HepG2 (cell line): ENCODE results near the gene ALDH7A1. TPM values are rescaled to one million over a fixed set of nuclear protein-coding genes. Genes with fewer than 3 reads are reported as not detected.
A peak's percentile ranks its signal among the peaks of the same experiment; 100 is the strongest.

Experiments
- ATAC-seq: fragments of 200-7000 bp; cut with Tn5 transposase; 3 replicates; pipeline ENCODE4 v1.9.1; 2020; ENCODE audit warnings: mild to moderate bottlenecking, moderate library complexity
- BruUV-seq: library from RNA; stranded (reverse); fragments of 400-500 nt; replicated peaks from 2 replicates; lab custom pipeline; 2021; lab: Mats Ljungman, UMichigan
- CTCF ChIA-PET: fragments of 300-600 bp; formaldehyde crosslinking; extraction: SDS; loops from one replicate; lab custom pipeline; 2021; ENCODE audit warnings: low total read pairs, inconsistent platforms, low intra/inter-chr PET ratio; lab: Yijun Ruan, JAX
- POLR2A ChIA-PET: fragments of 350-600 bp; sonication (Branson Sonifier 250); formaldehyde crosslinking; loops from one replicate; lab custom pipeline; 2020; ENCODE audit warnings: antibody characterized with exemption, inconsistent platforms; lab: Yijun Ruan, JAX
- DNase-seq: peaks from one replicate; pipeline ENCODE4 v3.0.0-alpha.2; 2015; ENCODE audit warnings: low spot score
- FAIRE-seq: peaks from 3 replicates; lab custom pipeline; 2011; peaks lifted over from hg19 to GRCh38; lab: Jason Lieb, UNC
- H2AFZ ChIP-seq: one replicate; pipeline ENCODE4 v1.6.1; 2011; ENCODE audit warnings: low read length, inconsistent platforms
- H3K27ac ChIP-seq: fragments of 300-600 bp; 3 replicates; pipeline ENCODE4 v1.8.0; 2011; ENCODE audit warnings: mixed run types, mild to moderate bottlenecking, mixed read lengths, low read length, inconsistent platforms; ENCODE audit not compliant: insufficient read depth; ENCODE audit errors: extremely low read length
- H3K27me3 ChIP-seq, 2 experiments: fragments of 200-600 bp in 1 of 2; 2 replicates in 1 of 2; 3 replicates in 1 of 2; pipeline versions ENCODE4 v1.6.0 to v1.8.0; 2011; ENCODE audit warnings: low read length in 2 of 2, mild to moderate bottlenecking in 2 of 2, moderate library complexity in 2 of 2, inconsistent platforms in 1 of 2; ENCODE audit not compliant: insufficient read depth in 2 of 2, control insufficient read depth in 1 of 2
- H3K36me3 ChIP-seq, 2 experiments: fragments of 200-600 bp in 1 of 2; replicated peaks in 1 of 2; 2 replicates in 1 of 2; 3 replicates in 1 of 2; pipeline versions ENCODE4 v1.5.1 to v1.8.0; 2011; ENCODE audit warnings: low read length in 2 of 2, inconsistent platforms in 1 of 2; ENCODE audit not compliant: insufficient read depth in 2 of 2, control insufficient read depth in 1 of 2
- H3K4me1 ChIP-seq: 2 replicates; pipeline ENCODE4 v1.5.1; 2012; ENCODE audit warnings: low read length, inconsistent platforms; ENCODE audit not compliant: insufficient read depth
- H3K4me2 ChIP-seq: 2 replicates; pipeline ENCODE4 v1.6.0; 2011; ENCODE audit warnings: low read depth, low read length, inconsistent platforms
- H3K4me3 ChIP-seq, 3 experiments: fragments of 200-600 bp in 1 of 3; sonication (generic), shearing (Covaris generic) in 1 of 3; replicated peaks in 1 of 3; 2 replicates each; pipeline ENCODE4 v1.5.1; 2011 to 2016; ENCODE audit warnings: low read length in 3 of 3, inconsistent platforms in 2 of 3, low read depth in 2 of 3, mild to moderate bottlenecking in 2 of 3, control low read depth in 1 of 3, mixed read lengths in 1 of 3; ENCODE audit not compliant: insufficient read depth in 1 of 3
- H3K79me2 ChIP-seq: one replicate; pipeline ENCODE4 v1.6.1; 2011; ENCODE audit warnings: low read length, inconsistent platforms; ENCODE audit not compliant: insufficient read depth
- H3K9ac ChIP-seq: 2 replicates; pipeline ENCODE4 v1.6.0; 2011; ENCODE audit warnings: mild to moderate bottlenecking, low read depth, low read length, inconsistent platforms; ENCODE audit not compliant: insufficient read depth
- H3K9me3 ChIP-seq: 2 replicates; pipeline ENCODE4 v1.5.1; 2012; ENCODE audit warnings: mild to moderate bottlenecking, low read length
- H4K20me1 ChIP-seq: 2 replicates; pipeline ENCODE4 v1.6.0; 2011; ENCODE audit warnings: inconsistent platforms, mild to moderate bottlenecking, low read length, moderate library complexity; ENCODE audit not compliant: insufficient read depth
- ATF3 ChIP-seq: sonication (generic); formaldehyde crosslinking; IDR thresholded peaks from 2 replicates; pipeline ENCODE4 v1.4.0; 2020; ENCODE audit warnings: missing genetic modification reagents
- BHLHE40 ChIP-seq: IDR thresholded peaks from 2 replicates; pipeline ENCODE4 v1.6.1; 2011; ENCODE audit warnings: low read length, improper control_type of control experiment
- CSRNP1 ChIP-seq: sonication (generic); formaldehyde crosslinking; IDR thresholded peaks from 2 replicates; pipeline ENCODE4 v1.8.1; 2023; ENCODE audit warnings: mild to moderate bottlenecking, missing genetic modification reagents
- DZIP1 ChIP-seq: sonication (generic); formaldehyde crosslinking; IDR thresholded peaks from 2 replicates; pipeline ENCODE4 v1.5.0; 2020; ENCODE audit warnings: mild to moderate bottlenecking, missing genetic modification reagents
- KDM4B ChIP-seq: sonication (generic); formaldehyde crosslinking; IDR thresholded peaks from 2 replicates; pipeline ENCODE4 v1.4.0; 2020; ENCODE audit warnings: missing genetic modification reagents
- MIXL1 ChIP-seq: IDR thresholded peaks from 2 replicates; pipeline ENCODE4 v1.6.1; 2016
- MYC ChIP-seq: sonication (generic); formaldehyde crosslinking; IDR thresholded peaks from 2 replicates; pipeline ENCODE4 v1.9.0; 2021; ENCODE audit warnings: missing genetic modification reagents, borderline replicate concordance
- PAWR ChIP-seq: sonication (generic); formaldehyde crosslinking; IDR thresholded peaks from 2 replicates; pipeline ENCODE4 v1.4.0; 2020; ENCODE audit warnings: missing genetic modification reagents, mild to moderate bottlenecking, borderline replicate concordance
- SAFB2 ChIP-seq: sonication (generic); formaldehyde crosslinking; IDR thresholded peaks from 2 replicates; pipeline ENCODE4 v1.5.1; 2020; ENCODE audit warnings: missing genetic modification reagents, low read depth, mild to moderate bottlenecking, borderline replicate concordance
- TCF12 ChIP-seq, 2 experiments: fragments of 450-650 bp in 1 of 2; sonication (generic) in 1 of 2; formaldehyde crosslinking in 1 of 2; IDR thresholded peaks; 2 replicates each; pipeline versions ENCODE4 v1.6.1 to v1.8.0; 2017 to 2022; ENCODE audit warnings: antibody characterized with exemption in 1 of 2, mild to moderate bottlenecking in 1 of 2, missing genetic modification reagents in 1 of 2, moderate library complexity in 1 of 2
- YY1 ChIP-seq: IDR thresholded peaks from 2 replicates; pipeline ENCODE4 v1.6.1; 2011; ENCODE audit warnings: low read length, low read depth, moderate library complexity, mild to moderate bottlenecking; ENCODE audit not compliant: insufficient read depth, insufficient replicate concordance
- ZNF446 ChIP-seq: sonication (generic); formaldehyde crosslinking; IDR thresholded peaks from 2 replicates; pipeline ENCODE4 v1.5.0; 2020; ENCODE audit warnings: mild to moderate bottlenecking, missing genetic modification reagents
- ZNF709 ChIP-seq: sonication (generic); formaldehyde crosslinking; IDR thresholded peaks from 2 replicates; pipeline ENCODE4 v1.5.0; 2020; ENCODE audit warnings: mild to moderate bottlenecking, missing genetic modification reagents
- WGBS: methylation state at CpG from one replicate; pipeline ENCODE4 v1.1.6; 2017; ENCODE audit warnings: low lambda C conversion rate; 5-methylcytosine and 5-hydroxymethylcytosine counted together
- in situ Hi-C: cut with HindIII; loops from 2 replicates; pipeline ENCODE4 v1.10.0; 2017; ENCODE audit warnings: low pct_unique_long_range_greater_than_20kb; ENCODE audit not compliant: extremely low pct_ligation_motif_present
- intact Hi-C: fragments of 100-400 bp; cut with micrococcal nuclease; formaldehyde crosslinking; loops from one replicate; pipeline ENCODE4 v1.10.0; 2022; ENCODE audit not compliant: unreplicated experiment
- polyA plus RNA-seq, 8 experiments: library from polyadenylated mRNA; depleted of rRNA in 3 of 8; stranded (reverse) in 7 of 8; unstranded in 1 of 8; fragments of >200 nt; fragmentation: Illumina TruSeq in 4 of 8; extraction: Trizol in 4 of 8; gene quantifications; 2 replicates each; pipeline versions ENCODE4 v1.2.1 to v1.2.3, GENCODE V29; 2011 to 2016; ENCODE audit warnings: low read depth in 4 of 8, missing spikeins in 1 of 8, mixed read lengths in 1 of 8; ENCODE audit not compliant: insufficient read depth in 1 of 8
- total RNA-seq, 5 experiments: library from RNA; depleted of rRNA; stranded (reverse); fragments of >200 nt; fragmentation: Illumina TruSeq; extraction: Trizol; gene quantifications; 2 replicates each; pipeline ENCODE4 v1.2.3, GENCODE V29; 2016; ENCODE audit warnings: low read depth in 1 of 5
- TF ChIP-seq, protein P1 (sequence below): sonication (generic); formaldehyde crosslinking; IDR thresholded peaks from 2 replicates; pipeline ENCODE4 v1.5.0; 2020; ENCODE audit warnings: missing genetic modification reagents

ALDH7A1 gene
- total and polyA plus RNA-seq, 2 of the 13 experiments (the other 11 are each of a cell fraction or from before 2014, with no cell fraction given): 69.0 to 100 TPM

GRCh38 chr5:126603402-126603991 is 8.5 kb upstream of the ALDH7A1 start (continued):
- TF ChIP-seq SAFB2: no peak
- TF ChIP-seq YY1: no peak
- no peak for TF ChIP-seq ZNF446 (CRISPR knock-in tag)
- TF ChIP-seq MIXL1 (CRISPR knock-in tag): no peak
- TF ChIP-seq, all 625 proteins: peak for 0

- Histone ChIP-seq H3K9me3 (no peaks in the 10 kb centered on the region), H3K9ac (peak within 1 kb of the TSS; percentile 79), H3K4me2 (peak within 1 kb of the TSS; percentile 85), H3K4me3 (peak within 1 kb of the TSS; percentile 85 to 96 (median 91)), H3K36me3 (peaks cover 1 to 17% of the 10 kb centered on the region in 2 experiments), H3K4me1 (peaks cover 50% of the 10 kb centered on the region), H3K27me3 (no peaks in the 10 kb centered on the region; a peak in 1 of 5 replicates), H3K79me2 (peaks cover 41% of the 10 kb centered on the region), H3K27ac (peak within 1 kb of the TSS; percentile 66), H2AFZ (peak within 1 kb of the TSS; percentile 84), H4K20me1 (0 out of 2 replicates have a peak, but pooled peaks cover 3% of the 10 kb centered on the region)
- in situ Hi-C loops (no loop called here), intact Hi-C loops (loop anchor here (1.0 to 2.0 kb wide), 2 partner anchors 48 to 262 kb away; no protein-coding TSS in a partner anchor)
- TSS peak; percentile 61 for BruUV-seq
- ChIA-PET CTCF (interaction anchor here (1.3 kb wide), 1 partner anchor 57 kb away, joined by 4 read pairs; no protein-coding TSS in a partner anchor), POLR2A (interaction anchor here (1.0 to 2.0 kb wide), 5 partner anchors 9 to 177 kb away, joined by 3 to 11 read pairs (median 4); partner anchors contain the start of gene LMNB1)
- FAIRE-seq: peak; percentile 26
- peak; percentile 60 for DNase-seq
- peak; percentile 98 for ATAC-seq
- WGBS: under 1% methylated on average over 47 of the region's 79 CpGs
- TF ChIP-seq, protein P1, sequence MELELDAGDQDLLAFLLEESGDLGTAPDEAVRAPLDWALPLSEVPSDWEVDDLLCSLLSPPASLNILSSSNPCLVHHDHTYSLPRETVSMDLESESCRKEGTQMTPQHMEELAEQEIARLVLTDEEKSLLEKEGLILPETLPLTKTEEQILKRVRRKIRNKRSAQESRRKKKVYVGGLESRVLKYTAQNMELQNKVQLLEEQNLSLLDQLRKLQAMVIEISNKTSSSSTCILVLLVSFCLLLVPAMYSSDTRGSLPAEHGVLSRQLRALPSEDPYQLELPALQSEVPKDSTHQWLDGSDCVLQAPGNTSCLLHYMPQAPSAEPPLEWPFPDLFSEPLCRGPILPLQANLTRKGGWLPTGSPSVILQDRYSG (CRISPR knock-in tag): 0 out of 2 replicates have a peak, but pooled peaks have one; percentile 27
- TF ChIP-seq ATF3 (CRISPR knock-in tag): peak; percentile 24; the same call in 1 of the 2 replicates
- no peak for TF ChIP-seq CSRNP1 (CRISPR knock-in tag)
- TF ChIP-seq PAWR (CRISPR knock-in tag): no peak; the same call in 1 of the 2 replicates
- peak; percentile 67; the same call in 1 of the 2 replicates for TF ChIP-seq MYC (CRISPR knock-in tag)
- TF ChIP-seq TCF12 (IDR thresholded peaks at IDR 0.05): no peak
- TF ChIP-seq TCF12 (CRISPR knock-in tag; IDR thresholded peaks at IDR 0.05): peak; percentile 90
- no peak for TF ChIP-seq BHLHE40
- 0 out of 2 replicates have a peak, but pooled peaks have one; percentile 27 for TF ChIP-seq KDM4B
- TF ChIP-seq ZNF709 (CRISPR knock-in tag): peak; percentile 93
- TF ChIP-seq DZIP1 (CRISPR knock-in tag): no peak
These were observed 5.9 kb upstream of the ALDH7A1 start, which contains the start of gene PHAX for GRCh38 chr5:126600631-126601511. Gene PHAX (plus strand): TSS chr5:126600947. CDS start chr5:126600963, 16 bp downstream.
